Ectodermal cell (in vitro differentiated cells): Measurements from ENCODE around the gene PRSS16.
"Not testable (repeated sequence)": the region's sequence is repeated elsewhere in the genome, so short reads cannot be mapped to it uniquely, and the experiment has no call there.

Experiments used
- H3K27ac ChIP-seq: 2 replicates; pipeline ENCODE4 v1.7.0; 2013; ENCODE audit warnings: mild to moderate bottlenecking, low read depth, low read length; ENCODE audit not compliant: insufficient read depth, poor library complexity, severe bottlenecking
- H3K27me3 ChIP-seq: 2 replicates; pipeline ENCODE4 v1.7.0; 2013; ENCODE audit warnings: mild to moderate bottlenecking, low read length; ENCODE audit not compliant: insufficient read depth, control insufficient read depth, poor library complexity, severe bottlenecking
- H3K36me3 ChIP-seq: one replicate; pipeline ENCODE4 v1.7.0; 2013; ENCODE audit warnings: low read length; ENCODE audit not compliant: control insufficient read depth, insufficient read depth
- H3K4me1 ChIP-seq: one replicate; pipeline ENCODE4 v1.7.0; 2013; ENCODE audit warnings: low read length; ENCODE audit not compliant: control insufficient read depth, insufficient read depth
- H3K4me3 ChIP-seq: 2 replicates; pipeline ENCODE4 v1.7.0; 2013; ENCODE audit warnings: low read depth, low read length, control low read depth; ENCODE audit not compliant: insufficient read depth
- H3K9me3 ChIP-seq: 2 replicates; pipeline ENCODE4 v1.7.0; 2013; ENCODE audit warnings: mild to moderate bottlenecking, low read length, moderate library complexity; ENCODE audit not compliant: control insufficient read depth
- WGBS, 2 experiments: methylation state at CpG; one replicate each; pipeline ENCODE4 v1.1.7; 2013; ENCODE audit warnings: missing lambda C conversion rate in 2 of 2; 5-methylcytosine and 5-hydroxymethylcytosine counted together

The PRSS16 gene

DNA sequence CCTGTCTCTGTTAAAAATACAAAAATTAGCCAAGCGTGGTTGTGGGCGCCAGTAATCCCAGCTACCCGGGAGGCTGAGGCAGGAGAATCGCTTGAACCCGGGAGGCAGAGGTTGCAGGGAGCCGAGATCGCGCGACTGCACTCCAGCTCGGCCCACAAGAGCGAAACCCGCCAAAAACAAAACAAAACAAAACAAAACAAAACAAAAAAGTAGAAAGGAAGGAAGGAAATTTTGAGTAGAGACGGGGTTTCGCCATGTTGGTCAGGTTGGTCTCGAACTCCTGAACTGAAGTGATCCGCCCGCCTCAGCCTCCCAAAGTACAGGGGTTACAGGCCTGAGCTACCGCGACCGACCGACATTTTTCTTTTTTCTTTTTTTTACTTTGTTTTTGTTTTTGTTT lies 30.6 kb upstream of the PRSS16 start:
- Histone ChIP-seq H3K4me3 (no peak overlapping the region), H3K27ac (no peak overlapping the region), H3K27me3 (no peaks in the 10 kb centered on the region), H3K36me3 (no peaks in the 10 kb centered on the region), H3K9me3 (no peaks in the 10 kb centered on the region), H3K4me1 (no peaks in the 10 kb centered on the region)
- WGBS, 2 experiments = 94 to 95% methylated on average over 19 to 20 of the region's 21 CpGs

DNA sequence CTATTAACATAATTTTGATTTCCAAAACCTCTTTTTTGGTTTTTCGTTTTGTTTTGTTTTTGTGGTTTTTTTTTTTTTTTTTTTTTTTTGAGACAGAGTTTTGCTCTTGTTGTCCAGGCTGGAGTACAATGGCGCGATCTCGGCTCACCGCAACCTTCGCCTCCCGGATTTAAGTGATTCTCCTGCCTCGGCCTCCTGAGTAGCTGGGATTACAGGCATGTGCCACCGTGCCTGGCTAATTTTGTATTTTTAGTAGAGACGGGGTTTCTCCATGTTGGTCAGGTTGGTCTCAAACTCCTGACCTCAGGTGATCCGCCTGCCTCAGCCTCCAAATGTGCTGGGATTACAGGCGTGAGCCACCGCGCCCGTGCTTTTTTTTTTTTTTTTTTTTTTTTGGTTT lies 24.5 kb upstream of the PRSS16 start:
- not testable (repeated sequence) for H3K4me3 ChIP-seq, H3K27me3 ChIP-seq
- 86 to 96% methylated on average over 14 to 15 of the region's 15 CpGs for WGBS, 2 experiments

DNA sequence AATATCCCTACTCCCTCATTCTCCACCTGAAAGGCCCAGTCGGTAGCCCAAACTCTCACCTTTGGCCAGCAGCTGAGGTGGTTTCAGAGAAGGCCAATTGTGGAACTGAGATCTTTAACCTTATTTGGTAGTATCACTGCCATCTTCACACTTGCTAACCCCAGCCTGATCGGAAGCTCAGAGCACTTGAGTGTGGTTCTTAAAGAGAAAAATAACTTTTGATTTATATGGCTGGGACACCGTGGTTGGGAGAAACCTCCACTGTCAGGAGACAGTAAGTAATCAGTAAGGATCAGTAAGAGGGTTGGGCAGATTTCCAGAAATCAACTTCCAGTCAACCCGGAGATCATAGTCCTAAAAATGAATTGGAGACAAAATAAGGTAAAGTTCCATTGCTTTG lies 22.8 kb upstream of the PRSS16 start:
- Histone ChIP-seq H3K36me3 (no peaks in the 10 kb centered on the region), H3K27ac (no peak overlapping the region), H3K4me1 (no peaks in the 10 kb centered on the region), H3K27me3 (peaks cover 9% of the 10 kb centered on the region), H3K4me3 (no peak overlapping the region), H3K9me3 (no peaks in the 10 kb centered on the region)
- WGBS, 2 experiments = 86 to 90% methylated on average over 3 to 4 of the region's 4 CpGs

More for the DNA sequence above, 24.5 kb upstream of the PRSS16 start:
- H3K36me3 ChIP-seq, H3K4me1 ChIP-seq, H3K9me3 ChIP-seq, H3K27ac ChIP-seq: not testable (repeated sequence)

DNA sequence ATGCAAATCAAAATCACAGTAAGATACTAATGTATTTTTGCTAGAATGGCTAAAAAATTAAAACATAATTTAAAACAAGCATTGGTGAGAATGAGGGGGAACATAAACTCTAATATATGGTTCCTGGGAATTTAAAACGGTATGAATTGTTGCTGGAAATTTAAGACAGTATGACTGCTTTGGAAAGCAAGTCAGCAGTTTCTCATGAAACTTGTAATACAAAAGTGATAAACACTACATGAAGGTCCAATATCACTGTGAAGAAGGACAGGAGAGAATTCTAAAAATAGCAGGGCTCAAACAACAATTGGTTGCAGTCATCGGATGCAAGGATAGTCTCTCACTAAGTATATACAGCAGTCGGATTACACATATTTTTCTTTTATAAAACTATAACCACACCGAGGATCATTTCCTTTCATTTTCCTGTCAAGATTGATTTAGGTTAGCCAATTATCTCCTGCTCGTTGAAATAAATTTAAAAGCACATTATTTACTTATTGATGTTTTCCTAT lies 18.5 kb upstream of the PRSS16 start:
- Histone ChIP-seq H3K27ac (no peak overlapping the region), H3K27me3 (peaks cover 18% of the 10 kb centered on the region), H3K36me3 (no peaks in the 10 kb centered on the region), H3K4me3 (no peak overlapping the region), H3K4me1 (no peaks in the 10 kb centered on the region), H3K9me3 (no peaks in the 10 kb centered on the region)
- WGBS, 2 experiments = 86 to 93% methylated on average over 4 of the region's 5 CpGs

DNA sequence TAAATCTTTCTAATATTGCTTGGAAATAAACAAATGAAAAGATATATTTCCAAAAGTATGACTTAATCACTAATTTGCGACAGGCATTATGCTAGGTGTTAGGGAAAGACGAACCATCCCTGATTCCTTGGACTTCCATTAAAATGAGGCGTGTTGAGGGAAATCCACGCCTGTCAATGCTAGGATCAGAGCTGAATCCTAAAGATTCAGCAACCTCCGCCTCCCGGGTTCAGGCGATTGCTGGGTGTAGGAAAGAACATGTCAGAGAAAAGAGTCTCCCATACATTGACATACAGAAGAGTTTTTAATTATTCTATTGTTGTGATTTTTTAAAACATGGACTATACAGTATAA lies 16.8 kb upstream of the PRSS16 start:
- peak overlapping the region; percentile 39 for H3K4me3 ChIP-seq
- no peak overlapping the region for H3K27ac ChIP-seq
- H3K4me1 ChIP-seq = no peaks in the 10 kb centered on the region
- H3K27me3 ChIP-seq = peaks cover 18% of the 10 kb centered on the region
- H3K36me3 ChIP-seq = no peaks in the 10 kb centered on the region
- WGBS, 2 experiments = 8 to 17% methylated on average over 7 of the region's 7 CpGs
- H3K9me3 ChIP-seq = no peaks in the 10 kb centered on the region

DNA sequence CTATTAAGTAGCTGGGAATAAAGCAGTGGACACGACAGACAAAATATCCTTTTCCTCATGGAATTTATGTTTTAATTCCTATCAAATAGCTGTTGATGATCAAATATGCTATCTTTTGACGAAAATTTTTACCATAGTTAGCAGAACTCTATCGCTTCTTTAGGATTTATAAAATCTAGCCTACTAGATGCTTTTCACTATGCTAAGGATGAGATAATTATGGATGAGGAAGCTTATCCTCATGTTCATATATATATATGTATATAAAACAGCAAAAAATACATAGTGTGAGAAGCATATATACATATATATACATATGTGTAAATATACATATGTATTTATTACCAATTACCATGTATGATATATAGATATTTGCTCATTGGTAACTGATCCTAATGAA lies 12.9 kb upstream of the PRSS16 start:
- Histone ChIP-seq H3K4me3 (no peak overlapping the region), H3K27me3 (peaks cover 46% of the 10 kb centered on the region), H3K27ac (no peak overlapping the region), H3K4me1 (no peaks in the 10 kb centered on the region), H3K36me3 (no peaks in the 10 kb centered on the region), H3K9me3 (no peaks in the 10 kb centered on the region)
- WGBS, 2 experiments = 69 to 75% methylated on average over 2 to 3 of the region's 3 CpGs

DNA sequence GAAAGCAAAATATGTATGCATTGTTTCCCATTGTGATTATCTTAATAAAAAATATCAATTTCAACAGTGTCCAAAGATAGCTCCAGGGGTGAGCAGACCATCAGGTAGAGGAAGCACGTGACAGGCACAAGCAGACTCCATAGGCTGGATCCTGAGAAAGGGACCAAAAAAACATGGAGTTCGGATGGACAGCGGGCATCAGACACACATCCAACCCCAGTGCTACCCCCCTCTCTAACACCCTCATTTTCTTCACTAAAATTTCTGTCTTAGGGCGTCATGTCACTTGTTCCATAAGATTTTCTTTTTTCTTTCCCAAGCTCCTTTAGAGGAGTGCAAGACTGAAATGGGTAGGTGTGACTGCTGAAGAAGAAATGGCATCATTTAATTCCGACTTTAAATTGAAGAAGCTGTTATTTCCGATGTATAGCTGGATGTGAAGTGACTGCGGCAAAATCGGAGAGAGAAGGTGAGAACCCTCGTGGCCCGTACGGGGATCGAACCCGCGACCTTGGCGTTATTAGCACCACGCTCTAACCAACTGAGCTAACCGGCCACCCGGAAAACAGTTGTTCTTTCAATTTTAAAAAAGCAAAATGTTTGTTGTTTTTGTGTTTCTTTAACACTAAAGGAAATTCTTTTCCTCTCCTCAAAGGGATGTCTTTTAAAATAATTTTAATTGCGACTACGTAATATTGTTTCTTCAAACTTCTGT lies 10.3 kb upstream of the PRSS16 start:
- H3K4me1 ChIP-seq = no peaks in the 10 kb centered on the region
- H3K27ac ChIP-seq = no peak overlapping the region
- H3K36me3 ChIP-seq = no peaks in the 10 kb centered on the region
- H3K9me3 ChIP-seq = no peaks in the 10 kb centered on the region
- H3K27me3 ChIP-seq = peaks cover 44% of the 10 kb centered on the region
- 16 to 20% methylated on average over 20 of the region's 20 CpGs for WGBS, 2 experiments
- H3K4me3 ChIP-seq = peak overlapping the region; percentile 44

DNA sequence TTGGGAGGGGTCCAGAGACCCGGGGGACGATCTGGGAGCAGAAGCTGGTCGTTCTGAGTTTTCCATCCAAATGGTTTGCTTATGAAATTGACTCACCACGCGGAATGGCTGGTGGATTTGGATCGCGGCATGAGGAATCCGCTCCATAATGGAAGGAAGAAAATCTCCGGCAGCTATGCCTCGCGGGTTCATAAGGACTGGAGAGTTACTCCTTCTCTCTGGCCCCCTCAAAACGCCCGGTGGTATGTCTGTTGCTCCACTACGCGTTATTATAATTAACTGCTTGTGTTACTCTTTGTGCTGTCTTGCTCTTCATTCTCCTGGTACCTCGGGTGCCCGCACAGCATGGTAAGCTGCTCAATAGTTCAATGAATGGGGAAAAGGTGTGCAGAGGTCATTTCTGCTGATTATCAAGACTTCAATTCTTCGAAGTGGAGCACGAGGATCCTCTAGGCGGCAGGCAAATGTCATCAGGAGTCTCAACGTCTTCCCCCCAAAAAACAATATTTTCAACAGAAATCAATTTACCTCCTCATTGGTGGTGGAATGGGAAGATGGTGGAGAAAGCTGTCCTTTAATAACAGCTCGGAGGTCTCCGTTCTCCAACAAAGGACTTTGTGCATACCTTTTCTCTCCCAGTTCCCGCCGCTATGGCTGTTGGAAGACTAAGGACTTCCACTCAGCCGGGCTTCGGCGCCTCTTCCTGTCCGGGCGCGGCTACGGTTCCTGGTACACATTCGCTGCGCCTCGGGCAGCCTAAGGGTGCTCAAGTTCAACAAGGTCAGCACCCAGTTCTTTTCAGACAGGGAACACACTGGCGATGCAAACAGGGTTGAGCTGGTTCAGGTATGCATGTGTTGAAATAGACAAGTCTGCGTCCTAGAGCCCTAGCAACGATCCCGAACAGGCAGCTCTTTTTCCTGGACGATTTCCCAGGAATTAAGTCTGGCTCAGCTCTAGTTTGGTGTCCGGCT lies 9.2 kb upstream of the PRSS16 start:
- H3K27me3 ChIP-seq = peaks cover 52% of the 10 kb centered on the region
- no peaks in the 10 kb centered on the region for H3K36me3 ChIP-seq
- no peaks in the 10 kb centered on the region for H3K4me1 ChIP-seq
- no peak overlapping the region for H3K27ac ChIP-seq
- H3K9me3 ChIP-seq = no peaks in the 10 kb centered on the region
- peak overlapping the region; percentile 44 for H3K4me3 ChIP-seq
- WGBS, 2 experiments = 13 to 16% methylated on average over 40 to 41 of the region's 41 CpGs

DNA sequence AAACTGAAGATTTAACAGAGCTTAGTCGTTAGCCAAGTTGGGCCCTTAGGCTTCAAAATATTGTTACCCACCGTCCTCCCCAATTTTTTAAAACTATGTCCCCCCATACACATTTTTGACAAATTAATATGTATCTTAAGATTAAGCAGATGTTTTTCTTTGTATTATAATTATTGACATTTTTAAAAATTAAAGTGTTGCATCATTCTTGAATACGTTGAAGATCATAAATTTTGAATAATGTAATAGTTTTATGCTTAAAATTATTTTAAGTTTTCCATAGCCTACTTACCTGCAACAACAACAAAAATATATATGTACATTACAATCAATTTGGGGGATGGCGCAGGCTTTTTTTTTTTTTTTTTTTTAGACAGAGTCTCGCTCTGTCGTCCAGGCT lies 8.2 kb upstream of the PRSS16 start:
- no peaks in the 10 kb centered on the region for H3K4me1 ChIP-seq
- H3K36me3 ChIP-seq = no peaks in the 10 kb centered on the region
- no peak overlapping the region for H3K4me3 ChIP-seq
- 95 to 96% methylated on average over 4 of the region's 6 CpGs for WGBS, 2 experiments
- no peak overlapping the region for H3K27ac ChIP-seq
- peaks cover 47% of the 10 kb centered on the region for H3K27me3 ChIP-seq
- H3K9me3 ChIP-seq = no peaks in the 10 kb centered on the region

DNA sequence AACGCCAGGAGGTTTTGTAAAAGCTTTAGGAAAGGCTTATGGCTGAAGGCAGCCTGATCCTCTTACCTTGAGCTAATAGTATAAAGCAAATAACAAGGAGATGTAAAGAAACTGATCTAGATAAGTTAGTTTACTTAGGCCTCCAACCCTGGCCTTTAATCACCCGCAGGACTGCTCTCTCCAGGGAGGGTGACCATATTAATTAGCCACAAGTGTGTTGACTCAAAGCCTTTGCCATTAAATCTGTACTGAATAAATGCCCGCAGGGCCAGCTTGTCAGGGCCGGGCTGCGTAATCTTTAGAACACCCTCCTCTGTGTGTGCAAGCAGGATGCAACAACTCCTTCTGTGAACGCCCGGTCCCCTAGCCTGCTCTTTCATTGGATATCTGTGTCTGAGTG lies 6.1 kb upstream of the PRSS16 start:
- WGBS, 2 experiments = 94 to 95% methylated on average over 7 of the region's 7 CpGs
- H3K9me3 ChIP-seq = no peaks in the 10 kb centered on the region
- no peak overlapping the region for H3K4me3 ChIP-seq
- H3K27ac ChIP-seq = no peak overlapping the region
- H3K4me1 ChIP-seq = no peaks in the 10 kb centered on the region
- no peaks in the 10 kb centered on the region for H3K36me3 ChIP-seq
- peaks cover 51% of the 10 kb centered on the region for H3K27me3 ChIP-seq
